LNCAP (cell line): ENCODE results near the gene SLC35C1.

Source experiments
- TF ChIP-seq, protein P1 (sequence below): fragments of 450-650 bp; IDR thresholded peaks from 2 replicates; pipeline ENCODE4 v1.5.1; 2017; ENCODE audit warnings: mild to moderate bottlenecking

Gene SLC35C1

DNA sequence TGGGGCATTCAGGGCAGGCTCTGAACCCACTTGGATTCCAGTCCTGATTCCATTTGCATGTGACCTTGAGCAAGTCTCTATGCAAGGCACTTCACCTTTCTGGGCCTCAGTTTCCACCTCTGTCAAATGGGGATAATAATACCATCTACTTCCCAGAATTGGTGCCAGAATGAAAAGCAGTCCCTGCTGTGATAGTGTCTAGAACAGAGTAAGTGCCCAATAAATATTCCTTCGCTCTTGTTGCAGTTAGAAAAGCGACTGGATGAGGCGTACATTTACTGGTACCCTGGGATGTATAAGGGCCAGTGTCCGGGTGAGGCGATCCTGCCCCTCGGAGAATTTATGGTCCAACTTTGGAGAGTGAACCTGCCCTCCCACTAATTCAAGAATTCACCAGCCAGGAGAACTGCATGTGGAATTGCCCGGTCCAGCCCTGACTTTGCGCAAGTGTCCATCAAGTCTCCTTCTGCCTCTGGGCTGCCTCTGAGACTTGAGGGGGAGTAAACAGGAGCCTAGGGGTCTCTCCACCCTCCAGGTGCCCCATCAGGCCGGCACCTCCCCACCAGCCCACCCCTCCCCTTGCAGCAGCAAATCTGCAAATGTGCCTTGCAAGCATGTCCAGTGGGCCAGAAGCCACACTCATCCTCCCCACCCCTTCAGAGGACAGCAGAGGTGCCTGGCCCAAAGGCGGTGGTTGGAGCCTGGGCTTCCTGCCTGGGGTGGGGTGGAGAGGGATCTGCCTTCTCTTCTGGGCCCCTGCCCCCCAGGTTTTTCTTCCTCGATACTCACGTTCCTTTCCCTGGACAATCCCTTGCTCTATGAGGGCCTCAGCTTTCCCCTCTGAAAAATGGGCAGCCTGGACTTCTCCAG, 30.9 kb upstream of the SLC35C1 start:
- TF ChIP-seq, protein P1, sequence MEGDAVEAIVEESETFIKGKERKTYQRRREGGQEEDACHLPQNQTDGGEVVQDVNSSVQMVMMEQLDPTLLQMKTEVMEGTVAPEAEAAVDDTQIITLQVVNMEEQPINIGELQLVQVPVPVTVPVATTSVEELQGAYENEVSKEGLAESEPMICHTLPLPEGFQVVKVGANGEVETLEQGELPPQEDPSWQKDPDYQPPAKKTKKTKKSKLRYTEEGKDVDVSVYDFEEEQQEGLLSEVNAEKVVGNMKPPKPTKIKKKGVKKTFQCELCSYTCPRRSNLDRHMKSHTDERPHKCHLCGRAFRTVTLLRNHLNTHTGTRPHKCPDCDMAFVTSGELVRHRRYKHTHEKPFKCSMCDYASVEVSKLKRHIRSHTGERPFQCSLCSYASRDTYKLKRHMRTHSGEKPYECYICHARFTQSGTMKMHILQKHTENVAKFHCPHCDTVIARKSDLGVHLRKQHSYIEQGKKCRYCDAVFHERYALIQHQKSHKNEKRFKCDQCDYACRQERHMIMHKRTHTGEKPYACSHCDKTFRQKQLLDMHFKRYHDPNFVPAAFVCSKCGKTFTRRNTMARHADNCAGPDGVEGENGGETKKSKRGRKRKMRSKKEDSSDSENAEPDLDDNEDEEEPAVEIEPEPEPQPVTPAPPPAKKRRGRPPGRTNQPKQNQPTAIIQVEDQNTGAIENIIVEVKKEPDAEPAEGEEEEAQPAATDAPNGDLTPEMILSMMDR = no peak

DNA sequence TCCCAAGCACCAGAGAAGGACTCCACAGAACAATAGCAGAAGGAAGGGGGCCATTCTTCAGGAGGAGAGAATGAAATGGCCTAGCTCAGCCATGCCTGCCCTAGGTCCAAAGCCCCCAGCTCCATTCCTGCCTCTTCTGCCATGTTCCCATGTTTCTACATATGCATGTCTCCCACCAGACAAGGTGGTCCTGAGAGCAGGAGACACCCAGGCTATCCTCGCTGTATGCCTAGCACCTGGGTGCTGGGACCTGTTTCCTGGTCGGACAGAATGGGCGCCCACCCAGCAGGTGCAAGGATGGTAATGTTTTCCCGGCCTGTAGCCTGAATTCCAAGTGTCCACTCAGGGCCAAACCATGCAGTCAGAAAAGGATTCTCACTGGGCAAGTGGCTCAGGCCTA, 30.2 kb upstream of the SLC35C1 start:
- TF ChIP-seq, protein P1 = no peak

DNA sequence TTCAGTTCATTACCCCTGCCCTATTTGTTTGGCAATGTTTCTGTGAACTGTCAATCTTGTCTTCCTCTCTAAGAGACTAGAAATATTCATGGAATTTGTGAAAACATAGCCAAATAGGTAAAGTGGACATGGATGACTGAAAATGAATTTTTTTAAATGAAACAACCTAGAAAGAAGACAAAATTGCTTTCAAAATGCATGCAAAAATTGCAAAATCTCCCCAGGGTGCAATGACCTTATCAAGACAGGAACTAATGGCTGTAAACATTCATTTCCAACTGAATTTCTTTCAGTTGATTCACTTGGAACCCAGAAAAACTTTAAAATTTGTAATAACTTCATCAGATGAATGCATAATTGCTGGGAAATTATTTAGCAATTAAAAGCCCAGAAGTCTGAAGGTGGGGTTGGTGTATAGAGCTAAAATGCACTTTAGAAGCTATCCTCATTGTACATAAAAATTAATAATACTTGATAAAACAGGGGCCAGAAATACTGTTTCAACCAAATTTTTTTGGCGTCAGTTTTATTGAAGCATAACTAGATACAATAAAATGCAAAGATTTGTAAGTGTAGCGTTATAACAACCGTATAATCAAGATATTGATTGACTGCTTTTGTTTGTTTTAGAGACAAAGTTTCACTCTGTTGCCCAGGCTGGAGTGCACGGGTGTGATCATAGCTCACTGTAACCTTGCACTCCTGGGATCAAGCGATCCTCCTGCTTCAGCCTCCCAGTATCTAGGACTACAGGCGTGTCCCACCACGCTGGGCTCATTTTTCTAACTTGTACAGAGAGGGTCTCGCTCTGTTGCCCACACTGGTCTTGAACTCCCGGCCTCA, 27.6 kb upstream of the SLC35C1 start:
- TF ChIP-seq, protein P1 = no peak

DNA sequence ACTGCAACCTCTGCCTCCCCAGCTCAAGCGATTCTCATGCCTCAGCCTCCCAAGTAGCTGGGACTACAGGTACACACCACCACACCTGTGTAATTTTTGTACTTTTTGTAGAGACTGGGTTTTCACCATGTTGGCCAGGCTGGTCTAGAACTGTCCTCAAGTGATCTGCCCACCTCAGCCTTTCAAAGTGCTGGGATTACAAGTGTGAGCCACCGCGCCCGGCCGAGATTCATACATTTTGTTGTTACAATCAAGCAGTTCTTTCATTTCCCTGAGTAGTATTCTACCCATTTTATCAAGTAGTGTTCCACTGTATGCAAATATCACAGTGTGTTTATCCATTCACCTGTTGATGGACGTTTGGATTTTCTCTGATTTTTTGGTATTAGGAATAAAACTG, 26.6 kb upstream of the SLC35C1 start:
- TF ChIP-seq, protein P1 = no peak

DNA sequence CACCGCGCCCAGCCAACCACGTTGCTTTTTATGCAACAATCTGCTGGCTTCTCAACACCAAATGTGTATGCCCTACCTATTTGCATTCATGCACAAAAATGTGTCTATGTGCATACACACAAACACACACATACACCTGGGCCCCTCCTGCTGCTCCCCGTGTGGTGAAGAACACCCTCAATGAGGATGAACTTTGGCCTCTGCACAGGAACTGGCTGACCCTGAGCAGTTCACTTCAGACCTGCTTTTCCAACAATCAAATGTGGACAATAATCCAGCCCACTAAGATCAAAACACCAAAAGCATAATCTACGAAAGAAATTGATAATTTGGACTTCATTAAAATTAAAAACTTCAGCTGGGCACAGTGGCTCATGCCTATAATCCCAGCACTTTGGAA, 25.3 kb upstream of the SLC35C1 start:
- TF ChIP-seq, protein P1 = no peak

DNA sequence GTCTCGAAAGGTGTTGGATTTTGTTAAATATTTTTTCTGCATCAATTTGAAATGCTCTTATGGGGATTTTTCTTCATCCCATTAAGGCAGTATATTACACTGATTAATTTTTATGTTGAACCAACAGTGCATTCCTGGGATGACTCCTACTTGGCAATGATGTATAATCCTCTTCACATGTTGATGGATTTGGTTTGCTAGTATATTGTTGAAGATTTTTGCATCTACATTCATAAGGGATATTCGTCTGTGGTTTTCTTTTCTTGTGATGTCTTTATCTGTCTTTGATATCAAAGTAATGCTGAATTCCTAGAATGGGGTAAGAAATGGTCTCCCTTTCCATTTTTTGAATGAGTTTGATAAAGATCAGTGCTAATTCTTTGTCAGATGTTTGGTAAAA, 18.7 kb upstream of the SLC35C1 start:
- TF ChIP-seq, protein P1 = no peak

DNA sequence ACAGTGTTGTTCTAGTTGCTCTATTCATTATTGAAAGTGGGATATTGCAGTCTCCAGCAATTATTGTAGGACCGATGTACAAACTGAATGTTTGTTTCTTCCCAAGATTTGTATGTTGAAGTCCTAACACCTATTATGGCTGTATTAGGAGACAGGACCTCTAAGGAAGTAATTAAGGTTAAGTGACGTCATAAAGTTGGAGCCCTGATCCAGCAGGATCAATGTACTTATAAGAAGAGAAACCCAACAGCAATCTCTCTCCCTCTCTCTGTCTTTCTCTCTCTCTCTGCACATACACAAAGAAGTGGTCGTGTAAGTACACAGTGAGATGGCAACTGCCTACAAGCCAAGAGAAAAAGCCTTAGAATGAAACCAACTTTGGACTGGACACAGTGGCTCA, 16.1 kb upstream of the SLC35C1 start:
- TF ChIP-seq, protein P1 = no peak
